Measurements from ENCODE around the gene CDCA3. TPM values are rescaled to one million over a fixed set of nuclear protein-coding genes. Genes with fewer than 3 reads are reported as not detected.

Gene CDCA3
- total RNA-seq, 2 experiments from 2014 or later, result 96.5 to 101 TPM

DNA sequence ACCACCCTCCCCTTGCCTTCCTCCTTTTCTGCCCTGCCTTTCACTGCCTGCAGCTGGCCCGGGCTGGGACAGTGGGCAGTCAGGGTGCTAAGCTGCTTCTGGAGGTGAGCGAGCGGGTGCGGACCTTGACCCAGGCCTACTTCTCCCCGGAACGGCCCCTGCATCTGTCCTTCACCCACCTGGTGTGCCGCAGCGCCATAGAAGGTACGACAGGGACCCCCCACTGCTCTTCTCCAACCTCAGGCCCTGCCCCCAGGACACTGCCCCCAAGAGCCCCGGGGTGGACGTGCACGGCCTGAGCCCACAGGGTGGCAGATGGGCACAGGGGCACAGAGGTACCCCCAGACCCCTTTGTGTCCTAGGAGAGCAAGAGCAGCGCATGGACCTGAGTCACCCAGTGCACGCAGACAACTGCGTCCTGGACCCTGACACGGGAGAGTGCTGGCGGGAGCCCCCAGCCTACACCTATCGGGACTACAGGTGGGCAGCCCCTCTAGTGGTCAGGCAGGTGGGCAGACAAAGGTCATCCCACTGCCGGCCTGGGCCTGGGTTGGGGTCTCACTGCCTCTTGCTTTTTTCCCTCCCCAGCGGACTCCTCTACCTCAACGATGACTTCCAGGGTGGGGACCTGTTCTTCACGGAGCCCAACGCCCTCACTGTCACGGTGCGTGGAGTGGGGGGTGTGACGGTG, 13.6 kb downstream of the CDCA3 start:
- no peak overlapping the region for H3K4me3 Mint-ChIP-seq
- ChIA-PET POLR2A (interaction anchor here (2.6 to 8.4 kb wide), 2 partner anchors 14 to 85 kb away, joined by 9 to 53 read pairs; partner anchors contain the start of genes CDCA3, MLF2 and USP5), CTCF (interaction anchor here (0.8 to 3.9 kb wide), 6 partner anchors 11 to 84 kb away, joined by 3 to 35 read pairs (median 8); partner anchors contain the start of genes CDCA3, MLF2 and USP5)
- peaks cover 4% of the 10 kb centered on the region for H3K27me3 Mint-ChIP-seq
- no peak for DNase-seq
- no peaks in the 10 kb centered on the region for H3K9me3 Mint-ChIP-seq
- H3K27ac Mint-ChIP-seq, result no peak overlapping the region
- no peaks in the 10 kb centered on the region for H3K36me3 Mint-ChIP-seq (ENCODE audit: low read depth)
- peaks cover 9% of the 10 kb centered on the region for H3K4me1 Mint-ChIP-seq

DNA sequence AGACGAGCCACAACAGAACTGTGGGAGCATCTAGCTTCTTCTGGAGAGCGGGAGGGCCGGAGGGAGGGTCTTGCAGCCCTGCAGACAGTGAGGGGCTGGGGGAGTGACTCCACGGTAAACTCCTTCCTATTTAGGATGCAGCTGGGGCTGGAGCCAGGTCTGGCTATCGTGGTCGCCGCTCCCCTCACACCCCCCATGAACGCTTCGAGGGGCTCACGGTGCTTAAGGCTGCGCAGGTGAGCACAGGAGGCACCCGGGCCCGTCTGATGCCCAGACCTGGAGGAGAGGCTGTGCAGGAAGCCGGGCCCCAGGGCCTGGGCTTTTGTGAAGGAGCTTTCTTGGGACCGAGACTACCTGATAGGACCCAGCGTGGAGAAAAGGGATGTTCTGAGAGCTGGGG, 14.2 kb downstream of the CDCA3 start:
- Mint-ChIP-seq H3K4me3 (no peak overlapping the region), H3K27me3 (peaks cover 8% of the 10 kb centered on the region), H3K27ac (no peak overlapping the region), H3K4me1 (peaks cover 9% of the 10 kb centered on the region), H3K36me3 (ENCODE audit: low read depth) (no peaks in the 10 kb centered on the region), H3K9me3 (no peaks in the 10 kb centered on the region)
- ChIA-PET CTCF (interaction anchor here (0.8 to 3.9 kb wide), 11 partner anchors 8 to 113 kb away, joined by 3 to 35 read pairs (median 7); partner anchors contain the start of genes CDCA3, COPS7A, MLF2 and USP5), POLR2A (interaction anchor here (2.6 to 8.4 kb wide), 2 partner anchors 15 to 84 kb away, joined by 9 to 53 read pairs; partner anchors contain the start of genes CDCA3, MLF2 and USP5)
- DNase-seq, result no peak

DNA sequence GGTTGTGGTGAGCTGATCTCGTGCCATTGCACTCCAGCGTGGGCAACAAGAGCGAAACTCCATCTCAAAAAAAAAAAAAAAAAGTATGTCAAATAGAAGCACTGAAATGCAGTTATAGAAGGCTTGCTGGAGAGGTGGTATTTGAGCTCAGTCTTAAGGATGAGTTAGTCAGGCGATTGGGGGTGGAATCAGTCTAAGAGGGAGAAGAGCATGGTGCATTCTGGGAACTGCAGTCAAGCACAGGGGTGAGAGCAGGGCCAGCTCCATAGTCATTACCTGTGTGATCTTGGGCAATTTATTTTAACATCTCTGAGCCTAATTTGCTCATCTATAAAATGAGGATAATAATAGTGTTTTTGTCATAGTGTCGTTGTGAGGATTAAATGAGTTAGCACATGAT, 16.2 kb downstream of the CDCA3 start:
- Mint-ChIP-seq H3K36me3 (ENCODE audit: low read depth) (no peaks in the 10 kb centered on the region), H3K9me3 (no peaks in the 10 kb centered on the region), H3K27ac (no peak overlapping the region), H3K27me3 (peaks cover 26% of the 10 kb centered on the region), H3K4me1 (peaks cover 9% of the 10 kb centered on the region), H3K4me3 (no peak overlapping the region)
- ChIA-PET CTCF (interaction anchor here (0.9 to 3.9 kb wide), 19 partner anchors 9 to 232 kb away, joined by 3 to 35 read pairs (median 7); partner anchors contain the start of genes CD4, CDCA3, COPS7A and GPR162), POLR2A (interaction anchor here (1.0 to 8.4 kb wide), 5 partner anchors 8 to 126 kb away, joined by 3 to 53 read pairs (median 4); partner anchors contain the start of genes CDCA3, MLF2 and USP5)
- DNase-seq, result no peak

DNA sequence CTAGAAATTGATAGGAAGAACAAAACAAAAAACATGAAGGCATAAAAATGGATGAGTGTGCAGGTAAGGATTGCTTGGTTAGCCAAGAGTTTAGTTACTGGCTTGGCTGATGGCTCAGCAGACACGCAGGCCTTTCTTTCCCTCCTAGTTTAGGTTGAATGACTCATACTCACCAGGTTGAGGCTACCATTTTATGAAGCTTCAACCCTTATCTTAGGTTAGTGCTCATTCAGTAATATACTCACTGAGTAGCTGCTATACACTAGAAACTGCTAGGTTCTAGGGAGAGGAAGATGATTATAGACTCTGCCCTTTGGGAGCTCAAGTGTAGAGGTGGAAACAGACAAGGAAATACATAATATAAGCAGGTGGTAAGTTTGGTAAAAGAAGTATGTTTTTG, 16.8 kb downstream of the CDCA3 start:
- Mint-ChIP-seq H3K27ac (no peak overlapping the region), H3K27me3 (peaks cover 33% of the 10 kb centered on the region), H3K4me3 (no peak overlapping the region), H3K36me3 (ENCODE audit: low read depth) (no peaks in the 10 kb centered on the region), H3K9me3 (no peaks in the 10 kb centered on the region), H3K4me1 (peaks cover 12% of the 10 kb centered on the region)
- ChIA-PET POLR2A (interaction anchor here (1.0 to 8.4 kb wide), 8 partner anchors 9 to 126 kb away, joined by 3 to 53 read pairs (median 4); partner anchors contain the start of genes CDCA3, MLF2, TPI1 and USP5), CTCF (interaction anchor here (0.5 to 3.9 kb wide), 17 partner anchors 9 to 232 kb away, joined by 3 to 35 read pairs (median 6); partner anchors contain the start of genes CD4, CDCA3, GPR162 and MLF2)
- DNase-seq, result no peak

DNA sequence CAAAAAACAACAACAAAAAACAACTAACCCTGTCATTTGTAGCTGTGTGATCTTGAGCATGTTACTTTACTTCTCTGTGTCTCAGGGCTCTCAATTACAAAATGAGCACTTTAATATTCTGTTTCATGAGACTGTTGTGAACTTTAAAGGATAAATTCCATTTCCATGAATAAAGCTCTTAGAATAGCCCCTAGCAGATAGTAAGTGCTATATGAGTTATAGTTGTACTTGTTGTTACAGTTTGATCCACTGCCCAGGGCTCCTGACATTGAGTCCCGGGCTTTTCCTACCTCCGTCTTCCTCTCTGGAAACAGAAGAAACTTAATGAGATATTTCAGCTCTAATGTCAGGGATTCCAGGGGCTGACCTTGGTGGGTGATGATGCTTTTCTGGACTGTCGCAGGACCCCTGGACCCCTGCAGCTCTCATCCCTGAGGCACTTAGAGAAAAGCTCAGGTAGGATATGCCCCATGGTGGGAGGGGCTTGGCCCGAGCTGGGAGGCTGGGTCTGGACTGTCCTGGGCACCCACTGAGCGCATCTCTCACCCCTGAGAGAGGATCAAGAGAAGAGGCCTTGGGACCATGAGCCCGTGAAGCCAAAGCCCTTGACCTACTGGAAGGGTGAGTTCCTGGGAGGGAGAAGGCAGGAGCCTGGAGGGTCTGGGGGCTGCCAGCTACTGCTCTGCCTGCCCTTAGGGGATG, 17.7 kb downstream of the CDCA3 start:
- Mint-ChIP-seq H3K9me3 (no peaks in the 10 kb centered on the region), H3K4me3 (no peak overlapping the region), H3K27me3 (peaks cover 38% of the 10 kb centered on the region), H3K36me3 (ENCODE audit: low read depth) (no peaks in the 10 kb centered on the region), H3K27ac (no peak overlapping the region), H3K4me1 (peaks cover 17% of the 10 kb centered on the region)
- DNase-seq, result no peak
- CTCF ChIA-PET, result interaction anchor here (0.7 to 3.9 kb wide), 14 partner anchors 9 to 212 kb away, joined by 3 to 35 read pairs (median 4); partner anchors contain the start of genes CD4, CDCA3, MLF2 and USP5
- POLR2A ChIA-PET, result interaction anchor here (0.7 to 8.4 kb wide), 10 partner anchors 10 to 340 kb away, joined by 3 to 53 read pairs (median 4); partner anchors contain the start of genes CD4, CDCA3, MLF2 and MRPL51

DNA sequence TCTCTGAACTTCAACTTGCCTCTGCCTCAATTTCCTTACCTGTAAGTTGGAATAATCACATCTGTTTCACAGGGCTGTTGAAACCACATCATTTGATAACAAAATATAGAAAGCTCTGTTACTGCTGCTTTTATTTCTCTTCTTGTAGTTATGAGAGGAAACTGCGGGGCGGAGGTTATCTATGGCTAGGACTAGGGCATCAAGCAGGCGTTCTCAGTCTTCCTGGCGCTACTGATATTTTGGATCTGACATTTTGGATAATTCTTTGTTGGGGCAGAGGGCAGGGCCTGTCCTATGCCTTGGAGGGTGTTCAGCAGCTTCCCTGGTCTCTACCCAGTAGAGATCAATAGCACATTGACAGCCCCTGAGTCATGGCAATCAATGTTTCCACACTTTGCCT, 19.0 kb downstream of the CDCA3 start:
- Mint-ChIP-seq H3K27ac (no peak overlapping the region), H3K27me3 (peaks cover 46% of the 10 kb centered on the region), H3K9me3 (no peaks in the 10 kb centered on the region), H3K36me3 (ENCODE audit: low read depth) (no peaks in the 10 kb centered on the region), H3K4me1 (peaks cover 25% of the 10 kb centered on the region), H3K4me3 (no peak overlapping the region)
- POLR2A ChIA-PET, result interaction anchor here (0.7 to 8.4 kb wide), 4 partner anchors 11 to 79 kb away, joined by 3 to 53 read pairs (median 6); partner anchors contain the start of genes CD4, CDCA3, MLF2 and USP5
- CTCF ChIA-PET, result interaction anchor here (0.7 to 3.4 kb wide), 5 partner anchors 10 to 211 kb away, joined by 3 to 31 read pairs (median 4); partner anchors contain the start of gene MLF2
- no peak for DNase-seq

DNA sequence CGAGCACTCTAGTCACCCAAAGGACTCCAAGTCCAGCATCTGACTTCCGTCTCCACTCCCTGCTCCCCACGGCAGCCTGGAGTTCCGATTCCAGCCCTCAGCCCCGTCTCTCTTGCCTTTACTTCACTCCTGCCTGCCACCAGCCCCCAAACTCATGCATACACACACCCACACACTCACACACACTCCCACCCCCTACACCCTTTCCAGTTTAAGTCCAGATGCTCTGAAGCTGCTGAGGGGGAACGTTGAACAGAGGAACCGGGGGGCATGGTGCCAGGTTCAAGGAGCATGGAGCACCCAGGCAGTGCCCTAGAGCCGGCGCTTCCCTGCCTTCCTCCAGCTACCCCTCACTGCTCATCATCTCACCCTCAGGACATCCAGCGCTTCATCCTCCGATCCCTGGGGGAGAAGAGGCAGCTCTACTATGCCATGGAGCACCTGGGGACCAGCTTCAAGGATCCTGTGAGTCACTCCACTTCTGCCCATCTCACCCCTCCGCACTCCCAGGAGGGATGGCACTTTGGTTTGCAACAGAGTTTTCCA, 19.6 kb downstream of the CDCA3 start:
- H3K27ac Mint-ChIP-seq, result no peak overlapping the region
- H3K4me3 Mint-ChIP-seq, result no peak overlapping the region
- ChIA-PET POLR2A (interaction anchor here (0.7 to 8.4 kb wide), 5 partner anchors 9 to 79 kb away, joined by 3 to 53 read pairs (median 3); partner anchors contain the start of genes CD4, CDCA3, GNB3 and MLF2), CTCF (interaction anchor here (0.7 to 2.0 kb wide), 3 partner anchors 11 to 78 kb away, joined by 3 to 5 read pairs (median 4); partner anchors contain the start of gene MLF2)
- H3K27me3 Mint-ChIP-seq, result peaks cover 52% of the 10 kb centered on the region
- peaks cover 25% of the 10 kb centered on the region for H3K4me1 Mint-ChIP-seq
- no peaks in the 10 kb centered on the region for H3K9me3 Mint-ChIP-seq
- H3K36me3 Mint-ChIP-seq (ENCODE audit: low read depth), result no peaks in the 10 kb centered on the region
- no peak for DNase-seq

DNA sequence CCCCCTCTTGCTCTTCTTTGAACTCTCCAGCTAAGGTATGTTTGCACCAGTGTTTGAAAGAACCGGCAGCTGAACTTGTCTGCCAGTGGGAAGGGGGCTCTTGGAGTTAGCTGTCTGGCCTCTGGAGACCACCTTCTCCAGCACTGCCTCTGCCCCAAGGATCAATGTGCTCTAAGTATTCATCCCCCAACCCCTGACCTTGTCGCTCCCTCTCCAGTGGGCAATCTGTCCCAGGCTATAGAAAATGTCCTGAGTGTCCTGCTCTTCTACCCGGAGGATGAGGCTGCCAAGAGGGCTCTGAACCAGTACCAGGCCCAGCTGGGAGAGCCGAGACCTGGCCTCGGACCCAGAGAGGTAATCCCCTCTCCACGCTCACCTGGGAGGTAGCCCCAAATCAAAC, 20.1 kb downstream of the CDCA3 start:
- Mint-ChIP-seq H3K4me1 (peaks cover 25% of the 10 kb centered on the region), H3K27ac (no peak overlapping the region), H3K36me3 (ENCODE audit: low read depth) (no peaks in the 10 kb centered on the region), H3K4me3 (no peak overlapping the region), H3K27me3 (peaks cover 58% of the 10 kb centered on the region), H3K9me3 (no peaks in the 10 kb centered on the region)
- ChIA-PET CTCF (interaction anchor here (1.0 to 2.0 kb wide), 3 partner anchors 18 to 78 kb away, joined by 3 to 5 read pairs (median 4); partner anchors contain the start of genes CD4 and MLF2), POLR2A (interaction anchor here (1.3 to 8.4 kb wide), 5 partner anchors 9 to 41 kb away, joined by 3 to 53 read pairs (median 3); partner anchors contain the start of genes CD4, CDCA3, GNB3 and TPI1)
- no peak for DNase-seq

DNA sequence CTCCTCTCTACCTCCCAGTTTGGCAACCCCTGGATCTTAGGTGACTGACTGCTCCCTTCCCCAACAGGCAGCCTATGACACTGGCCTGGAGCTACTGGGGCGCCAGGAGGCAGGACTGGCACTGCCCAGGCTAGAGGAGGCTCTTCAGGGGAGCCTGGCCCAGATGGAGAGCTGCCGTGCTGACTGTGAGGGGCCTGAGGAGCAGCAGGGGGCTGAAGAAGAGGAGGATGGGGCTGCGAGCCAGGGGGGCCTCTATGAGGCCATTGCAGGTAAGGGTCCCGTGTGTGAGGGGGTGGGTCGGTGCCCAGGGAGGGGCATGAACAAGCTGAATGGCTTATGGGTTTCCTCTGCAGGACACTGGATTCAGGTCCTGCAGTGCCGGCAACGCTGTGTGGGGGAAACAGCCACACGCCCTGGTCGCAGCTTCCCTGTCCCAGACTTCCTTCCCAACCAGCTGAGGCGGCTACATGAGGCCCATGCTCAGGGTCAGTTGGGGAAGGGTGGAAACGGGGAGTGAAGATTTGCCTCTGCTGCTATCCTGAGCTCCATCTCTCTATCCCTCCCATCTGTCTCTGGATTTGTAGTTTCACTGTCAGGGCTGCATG, 20.7 kb downstream of the CDCA3 start:
- Mint-ChIP-seq H3K27ac (no peak overlapping the region), H3K4me3 (no peak overlapping the region), H3K4me1 (peaks cover 23% of the 10 kb centered on the region), H3K9me3 (no peaks in the 10 kb centered on the region), H3K36me3 (ENCODE audit: low read depth) (no peaks in the 10 kb centered on the region), H3K27me3 (peaks cover 61% of the 10 kb centered on the region)
- POLR2A ChIA-PET, result interaction anchor here (1.3 to 8.4 kb wide), 5 partner anchors 10 to 106 kb away, joined by 3 to 53 read pairs (median 3); partner anchors contain the start of genes CDCA3, COPS7A, GNB3 and TPI1
- CTCF ChIA-PET, result interaction anchor here (1.0 to 2.0 kb wide), 5 partner anchors 18 to 78 kb away, joined by 3 to 5 read pairs (median 4); partner anchors contain the start of genes CD4, MLF2 and SPSB2
- no peak for DNase-seq

DNA sequence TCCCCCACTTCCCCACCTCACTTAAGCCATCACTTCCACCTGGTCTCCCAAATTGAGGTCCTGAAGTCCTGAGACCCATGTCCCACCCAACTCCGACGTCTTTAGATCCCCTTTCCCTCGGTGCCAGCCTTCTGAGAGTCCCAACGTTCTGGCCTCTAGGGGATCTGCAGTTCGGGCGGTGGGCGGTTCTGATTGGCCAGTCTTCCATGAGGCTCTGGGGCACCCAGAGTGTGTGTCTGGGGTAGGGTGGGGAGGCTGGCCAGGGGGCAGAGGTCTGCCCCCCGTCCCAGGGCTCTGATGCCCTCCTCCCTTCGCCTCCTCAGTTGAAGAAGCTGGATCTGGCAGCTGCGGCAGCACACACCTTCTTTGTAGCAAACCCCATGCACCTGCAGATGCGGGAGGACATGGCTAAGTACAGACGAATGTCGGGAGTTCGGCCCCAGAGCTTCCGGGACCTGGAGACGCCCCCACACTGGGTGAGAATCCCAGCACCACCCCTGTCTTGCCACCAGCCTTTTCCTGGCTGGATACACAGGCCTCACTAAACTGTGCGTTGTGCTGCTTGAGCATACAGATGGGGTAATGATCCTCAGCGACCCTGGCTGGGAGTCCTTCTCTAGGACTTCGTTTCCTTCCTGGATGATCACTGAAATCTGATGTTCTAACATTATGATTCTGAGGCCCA, 21.4 kb downstream of the CDCA3 start:
- Mint-ChIP-seq H3K4me3 (peak overlapping the region; percentile 72), H3K27ac (no peak overlapping the region), H3K9me3 (no peaks in the 10 kb centered on the region), H3K36me3 (ENCODE audit: low read depth) (no peaks in the 10 kb centered on the region), H3K4me1 (peaks cover 20% of the 10 kb centered on the region), H3K27me3 (peaks cover 67% of the 10 kb centered on the region)
- ChIA-PET CTCF (interaction anchor here (0.8 to 1.5 kb wide), 6 partner anchors 19 to 138 kb away, joined by 3 to 5 read pairs (median 4); partner anchors contain the start of genes MLF2 and SPSB2), POLR2A (interaction anchor here (1.3 to 8.4 kb wide), 8 partner anchors 10 to 106 kb away, joined by 3 to 53 read pairs (median 10); partner anchors contain the start of genes CDCA3, COPS7A, GNB3 and MLF2)
- no peak for DNase-seq
